Left lung (tissue), 10 donors: ENCODE results near the gene VSNL1. TPM values are rescaled to one million over a fixed set of nuclear protein-coding genes. Genes with fewer than 3 reads are reported as not detected.
A peak's percentile ranks its signal among the peaks of the same experiment; 100 is the strongest.

Experiments used
- ATAC-seq: fragments of 200-7000 bp; cut with Tn5 transposase; one replicate; pipeline ENCODE4 v1.9.1; 2020; ENCODE audit warnings: moderate library complexity
- DNase-seq, 4 donors: peaks; one replicate each; pipeline ENCODE4 v3.0.0-alpha.2; 2013 to 2020
- H3K27ac ChIP-seq, 2 donors: fragments of 200-600 bp; sonication (generic) in 1 of 2; one replicate each; pipeline versions ENCODE4 v1.5.0 to v1.8.0; 2020 to 2021
- H3K27me3 ChIP-seq, 2 donors: fragments of 200-600 bp; sonication (generic) in 1 of 2; one replicate each; pipeline versions ENCODE4 v1.5.0 to v1.8.0; 2020 to 2021
- H3K36me3 ChIP-seq, 2 donors: fragments of 200-600 bp; sonication (generic) in 1 of 2; one replicate each; pipeline versions ENCODE4 v1.5.0 to v1.8.0; 2020 to 2021
- H3K4me1 ChIP-seq, 2 donors: fragments of 200-600 bp; one replicate each; pipeline ENCODE4 v1.8.0; 2021
- H3K4me3 ChIP-seq, 2 donors: fragments of 200-600 bp; sonication (generic) in 1 of 2; one replicate each; pipeline versions ENCODE4 v1.5.0 to v1.8.0; 2020 to 2021; ENCODE audit warnings: mild to moderate bottlenecking in 1 of 2
- H3K9me3 ChIP-seq, 2 donors: fragments of 200-600 bp; sonication (generic) in 1 of 2; one replicate each; pipeline versions ENCODE4 v1.5.0 to v1.8.0; 2020 to 2021
- intact Hi-C, 2 donors: fragments of 100-400 bp; cut with DNase I; formaldehyde crosslinking; loops; one replicate each; pipeline versions ENCODE4 v1.11.2 to v1.14.2; 2022
- polyA plus RNA-seq, 6 donors: library from polyadenylated mRNA; unstranded; fragments of 120-200 nt; gene quantifications; one replicate each; pipeline ENCODE4 v1.2.1, GENCODE V29; 2013; ENCODE audit not compliant: insufficient read length in 6 of 6
- total RNA-seq, 2 donors: library from RNA; stranded (reverse); fragmentation: NEBNext Ultra II Directional; extraction: Animal tissue kit (Norgen Biotek cat#: 25700); gene quantifications; one replicate each; pipeline ENCODE4 v1.2.1, GENCODE V29; 2021
- TF ChIP-seq, protein P1 (sequence below), 2 donors: fragments of 200-600 bp; sonication (generic) in 1 of 2; IDR thresholded peaks; one replicate each; pipeline versions ENCODE4 v1.5.0 to v1.8.0; 2021; ENCODE audit warnings: antibody characterized with exemption in 2 of 2
- donor health status: DM: no; HTN: yes; CAD: no.
- donor health status: DM: no; HTN: no; CAD: no.

The VSNL1 gene
- total and polyA plus RNA-seq, 8 donors: 1.6 to 21.3 (median 16.9) TPM

DNA sequence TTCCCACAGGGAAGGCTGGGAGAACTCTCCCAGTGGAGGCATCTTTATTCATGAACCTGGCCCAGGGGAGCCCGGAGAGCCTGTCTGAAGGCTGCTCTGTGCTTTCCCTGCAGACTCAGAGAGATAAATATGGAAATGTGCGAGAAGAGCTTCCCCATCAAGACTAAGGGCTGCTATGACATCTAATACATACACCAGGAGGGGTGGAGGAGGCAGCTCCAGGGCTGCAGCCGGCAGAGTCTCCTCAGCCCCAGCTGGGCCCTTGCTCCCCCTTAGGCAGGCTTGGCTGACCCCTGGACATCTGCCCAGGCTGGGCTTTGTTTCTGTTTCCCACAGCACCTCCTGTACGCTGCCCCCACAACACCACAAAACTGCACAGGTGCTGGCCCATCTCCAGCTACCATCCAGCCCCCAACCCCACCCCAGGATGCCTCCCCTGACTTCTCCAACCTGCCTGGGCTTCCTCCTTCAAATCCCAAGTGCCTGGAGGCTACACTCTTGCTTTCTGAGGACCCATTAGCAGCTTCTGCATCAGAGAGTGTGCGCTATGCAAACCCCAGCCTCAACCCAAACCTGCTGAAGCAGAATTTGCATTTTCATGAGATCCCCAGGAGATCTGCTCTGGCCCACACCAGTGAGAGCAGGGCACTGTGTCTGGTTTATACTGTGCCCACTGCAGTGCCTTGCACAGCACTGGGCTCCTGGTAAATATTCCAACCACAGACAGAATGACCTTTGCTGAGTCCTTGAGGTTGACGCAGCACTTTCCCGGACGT, 96.8 kb downstream of the VSNL1 start:
- H3K4me3 ChIP-seq: no peak overlapping the region
- no peak overlapping the region for H3K27ac ChIP-seq
- no peaks in the 10 kb centered on the region for H3K36me3 ChIP-seq
- TF ChIP-seq, protein P1, sequence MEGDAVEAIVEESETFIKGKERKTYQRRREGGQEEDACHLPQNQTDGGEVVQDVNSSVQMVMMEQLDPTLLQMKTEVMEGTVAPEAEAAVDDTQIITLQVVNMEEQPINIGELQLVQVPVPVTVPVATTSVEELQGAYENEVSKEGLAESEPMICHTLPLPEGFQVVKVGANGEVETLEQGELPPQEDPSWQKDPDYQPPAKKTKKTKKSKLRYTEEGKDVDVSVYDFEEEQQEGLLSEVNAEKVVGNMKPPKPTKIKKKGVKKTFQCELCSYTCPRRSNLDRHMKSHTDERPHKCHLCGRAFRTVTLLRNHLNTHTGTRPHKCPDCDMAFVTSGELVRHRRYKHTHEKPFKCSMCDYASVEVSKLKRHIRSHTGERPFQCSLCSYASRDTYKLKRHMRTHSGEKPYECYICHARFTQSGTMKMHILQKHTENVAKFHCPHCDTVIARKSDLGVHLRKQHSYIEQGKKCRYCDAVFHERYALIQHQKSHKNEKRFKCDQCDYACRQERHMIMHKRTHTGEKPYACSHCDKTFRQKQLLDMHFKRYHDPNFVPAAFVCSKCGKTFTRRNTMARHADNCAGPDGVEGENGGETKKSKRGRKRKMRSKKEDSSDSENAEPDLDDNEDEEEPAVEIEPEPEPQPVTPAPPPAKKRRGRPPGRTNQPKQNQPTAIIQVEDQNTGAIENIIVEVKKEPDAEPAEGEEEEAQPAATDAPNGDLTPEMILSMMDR (IDR thresholded peaks at IDR 0.05): no peak
- intact Hi-C loops: no loop called here
- DNase-seq: no peak
- ATAC-seq: no peak
- no peaks in the 10 kb centered on the region for H3K27me3 ChIP-seq
- no peaks in the 10 kb centered on the region for H3K4me1 ChIP-seq
- no peaks in the 10 kb centered on the region for H3K9me3 ChIP-seq

GRCh38 chr2:17638196-17638743, 97.8 kb downstream of the VSNL1 start:
- DNase-seq: no peak
- Histone ChIP-seq H3K9me3 (no peaks in the 10 kb centered on the region), H3K27me3 (no peaks in the 10 kb centered on the region), H3K4me3 (no peak overlapping the region), H3K36me3 (no peaks in the 10 kb centered on the region), H3K27ac (no peak overlapping the region), H3K4me1 (peaks cover under 1 to 9% of the 10 kb centered on the region in 2 donors)
- TF ChIP-seq, protein P1 (IDR thresholded peaks at IDR 0.05): no peak
- ATAC-seq: no peak
- intact Hi-C loops: no loop called here

GRCh38 chr2:17640406-17640805, 99.9 kb downstream of the VSNL1 start:
- no peaks in the 10 kb centered on the region for H3K36me3 ChIP-seq
- ATAC-seq: no peak

DNA sequence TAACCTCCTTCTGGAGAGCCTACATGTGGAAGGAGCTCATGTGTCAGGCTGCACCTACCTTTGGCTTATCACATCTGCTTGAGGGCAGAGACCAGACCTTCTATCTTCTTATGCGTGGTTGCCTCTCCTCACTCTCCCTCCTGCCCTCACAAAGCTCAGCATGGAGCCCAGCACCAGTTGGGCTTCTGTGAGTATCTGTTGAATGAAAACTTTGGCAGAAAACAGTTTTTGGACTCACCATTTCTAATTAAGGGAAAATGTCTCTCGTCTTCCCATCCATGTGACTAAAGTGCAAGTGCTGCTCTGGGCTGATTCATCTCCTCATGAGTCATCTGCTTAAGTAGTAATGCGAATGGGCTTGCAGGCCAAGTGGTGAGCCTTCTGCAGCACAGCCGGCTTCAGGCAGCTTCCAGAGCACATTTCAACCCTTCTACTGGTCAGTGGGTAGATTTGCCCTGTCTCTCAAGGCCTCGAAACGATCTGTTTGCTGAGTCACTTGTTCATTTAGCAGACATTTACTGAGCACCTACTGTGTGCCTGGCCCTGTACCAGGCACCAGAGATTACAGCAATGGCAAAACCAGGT, 102.6 kb downstream of the VSNL1 start:
- Histone ChIP-seq H3K36me3 (no peaks in the 10 kb centered on the region), H3K27ac (peak overlapping the region; percentile 61 to 69), H3K4me1 (peaks cover 17 to 30% of the 10 kb centered on the region in 2 donors), H3K9me3 (no peaks in the 10 kb centered on the region), H3K27me3 (no peaks in the 10 kb centered on the region), H3K4me3 (no peak overlapping the region)
- TF ChIP-seq, protein P1 (IDR thresholded peaks at IDR 0.05): no peak
- intact Hi-C loops: no loop called here
- ATAC-seq (peak; percentile 85), DNase-seq (peak in 1 of 4 donors; percentile 82)

More at GRCh38 chr2:17640406-17640805, 99.9 kb downstream of the VSNL1 start:
- TF ChIP-seq, protein P1 (IDR thresholded peaks at IDR 0.05): no peak
- Histone ChIP-seq H3K27me3 (no peaks in the 10 kb centered on the region), H3K9me3 (no peaks in the 10 kb centered on the region), H3K4me1 (peaks cover 7 to 17% of the 10 kb centered on the region in 2 donors), H3K27ac (no peak overlapping the region), H3K4me3 (no peak overlapping the region)
- intact Hi-C loops: no loop called here
- no peak for DNase-seq
